Endothelial cell of umbilical vein (primary cell): Measurements from ENCODE around the gene PRM3. TPM values are rescaled to one million over a fixed set of nuclear protein-coding genes. Genes with fewer than 3 reads are reported as not detected.

ENCODE experiments used
- BruUV-seq: library from RNA; stranded (reverse); fragments of 400-500 nt; replicated peaks from 2 replicates; lab custom pipeline; 2021; lab: Mats Ljungman, UMichigan
- CTCF ChIA-PET: fragments of 300-600, 350-600 bp; sonication (Branson Sonifier 250); formaldehyde crosslinking; loops from one replicate; lab custom pipeline; 2021; ENCODE audit warnings: antibody characterized with exemption, inconsistent platforms; lab: Charles Lee
- POLR2A ChIA-PET: fragments of 300-600, 350-600 bp; sonication (Branson Sonifier 250); formaldehyde crosslinking; loops from one replicate; lab custom pipeline; 2021; ENCODE audit warnings: antibody characterized with exemption, inconsistent platforms; lab: Charles Lee
- DNase-seq: peaks from one replicate; pipeline ENCODE4 v3.0.0-alpha.2; 2011; ENCODE audit warnings: low read depth, low spot score
- FAIRE-seq: peaks from 2 replicates; lab custom pipeline; 2011; peaks lifted over from hg19 to GRCh38; lab: Jason Lieb, UNC
- H2AFZ ChIP-seq: 2 replicates; pipeline ENCODE4 v1.6.0; 2012; ENCODE audit warnings: low read depth, low read length, control low read depth, inconsistent platforms
- H3K27ac ChIP-seq: 2 replicates; pipeline ENCODE4 v1.5.1; 2011; ENCODE audit warnings: low read depth, mild to moderate bottlenecking, control low read depth, low read length, moderate library complexity; ENCODE audit not compliant: insufficient read depth
- H3K27me3 ChIP-seq, 2 experiments: 2 replicates each; pipeline versions ENCODE4 v1.6.0 to v1.6.1; 2011; ENCODE audit warnings: low read length in 2 of 2, mixed read lengths in 1 of 2; ENCODE audit not compliant: control insufficient read depth in 2 of 2, insufficient read depth in 2 of 2
- H3K36me3 ChIP-seq, 2 experiments: 2 replicates in 1 of 2; 3 replicates in 1 of 2; pipeline ENCODE4 v1.5.1; 2011; ENCODE audit warnings: low read length in 2 of 2, mild to moderate bottlenecking in 1 of 2, moderate library complexity in 1 of 2; ENCODE audit not compliant: control insufficient read depth in 2 of 2, insufficient read depth in 2 of 2; ENCODE audit errors: extremely low read depth in 1 of 2
- H3K4me1 ChIP-seq: 3 replicates; pipeline ENCODE4 v1.5.1; 2011; ENCODE audit warnings: mild to moderate bottlenecking, low read length; ENCODE audit not compliant: control insufficient read depth, insufficient read depth; ENCODE audit errors: extremely low read depth
- H3K4me2 ChIP-seq: 2 replicates; pipeline ENCODE4 v1.6.1; 2011; ENCODE audit warnings: low read length, control low read depth, mixed read lengths; ENCODE audit not compliant: insufficient read depth
- H3K4me3 ChIP-seq, 3 experiments: fragments of 200-600 bp in 1 of 3; sonication (generic), shearing (Covaris generic) in 1 of 3; replicated peaks in 1 of 3; 2 replicates each; pipeline ENCODE4 v1.5.1; 2011 to 2016; ENCODE audit warnings: control low read depth in 3 of 3, low read length in 3 of 3, mild to moderate bottlenecking in 2 of 3, inconsistent platforms in 1 of 3, low read depth in 1 of 3, moderate library complexity in 1 of 3; ENCODE audit not compliant: insufficient read depth in 1 of 3
- H3K79me2 ChIP-seq: 2 replicates; pipeline ENCODE4 v1.6.0; 2012; ENCODE audit warnings: low read length, inconsistent platforms; ENCODE audit not compliant: control insufficient read depth, insufficient read depth
- H3K9ac ChIP-seq: replicated peaks from 2 replicates; pipeline ENCODE3; 2011; ENCODE audit warnings: low read length, control low read depth; ENCODE audit not compliant: insufficient read depth; ENCODE audit errors: extremely low read depth
- H3K9me1 ChIP-seq: replicated peaks from 3 replicates; pipeline ENCODE4 v1.6.0; 2011; ENCODE audit warnings: mild to moderate bottlenecking, low read length; ENCODE audit not compliant: control insufficient read depth, insufficient read depth; ENCODE audit errors: extremely low read depth
- H3K9me3 ChIP-seq: replicated peaks from 2 replicates; pipeline ENCODE4 v1.5.1; 2012; ENCODE audit warnings: low read length, inconsistent platforms; ENCODE audit not compliant: control insufficient read depth, insufficient read depth
- H4K20me1 ChIP-seq: replicated peaks from 2 replicates; pipeline ENCODE3; 2011; ENCODE audit warnings: mild to moderate bottlenecking, low read length; ENCODE audit not compliant: control insufficient read depth, insufficient read depth; ENCODE audit errors: extremely low read depth
- CTCF ChIP-seq, 2 donors: IDR thresholded peaks; 1 replicate in 1 of 2; 2 replicates in 1 of 2; pipeline ENCODE4 v1.5.1; 2011; ENCODE audit warnings: low read length in 2 of 2, mild to moderate bottlenecking in 2 of 2, moderate library complexity in 2 of 2, control low read depth in 1 of 2, inconsistent platforms in 1 of 2, low read depth in 1 of 2; ENCODE audit not compliant: insufficient read depth in 1 of 2; ENCODE audit errors: extremely low read depth in 1 of 2
- EZH2 ChIP-seq: IDR thresholded peaks from 2 replicates; pipeline ENCODE4 v1.6.1; 2012; ENCODE audit warnings: borderline replicate concordance, low read depth, mild to moderate bottlenecking, moderate library complexity, low read length, inconsistent platforms; ENCODE audit not compliant: severe bottlenecking
- FOS ChIP-seq: IDR thresholded peaks from 2 replicates; pipeline ENCODE4 v1.6.1; 2011; ENCODE audit warnings: mild to moderate bottlenecking, low read length, moderate library complexity, borderline replicate concordance; ENCODE audit not compliant: insufficient read depth
- GATA2 ChIP-seq: IDR thresholded peaks from 2 replicates; pipeline ENCODE4 v1.7.0; 2011; ENCODE audit warnings: low read depth, mild to moderate bottlenecking, moderate library complexity, mixed read lengths, low read length; ENCODE audit not compliant: insufficient read length, insufficient read depth
- JUN ChIP-seq: IDR thresholded peaks from 2 replicates; pipeline ENCODE4 v1.6.1; 2011; ENCODE audit warnings: borderline replicate concordance, low read depth; ENCODE audit not compliant: insufficient read length, insufficient read depth
- MAX ChIP-seq: IDR thresholded peaks from 2 replicates; pipeline ENCODE4 v1.6.1; 2011; ENCODE audit not compliant: insufficient read depth, insufficient read length
- MYC ChIP-seq: IDR thresholded peaks from one replicate; pipeline ENCODE4 v1.6.1; 2011; ENCODE audit warnings: mild to moderate bottlenecking, low read depth, low read length
- POLR2A ChIP-seq: IDR thresholded peaks from 2 replicates; pipeline ENCODE4 v1.6.1; 2012; ENCODE audit warnings: low read depth, mild to moderate bottlenecking, control low read depth, low read length
- POLR2AphosphoS5 ChIP-seq: IDR thresholded peaks from 2 replicates; pipeline ENCODE4 v1.6.1; 2012; ENCODE audit warnings: low read depth, mild to moderate bottlenecking, control low read depth, low read length, moderate library complexity; ENCODE audit not compliant: insufficient read depth
- dilution Hi-C: fragments of 300-500 bp; cut with MboI; formaldehyde crosslinking; loops from one replicate; pipeline ENCODE4 v1.15.0; 2019; ENCODE audit warnings: low sequenced_read_pairs; ENCODE audit not compliant: extremely low pct_ligation_motif_present
- intact Hi-C: fragments of 100-400 bp; cut with micrococcal nuclease; formaldehyde crosslinking; loops from one replicate; pipeline ENCODE4 v1.10.0; 2022
- polyA plus RNA-seq, 4 experiments: library from polyadenylated mRNA; depleted of rRNA in 3 of 4; stranded (reverse) in 3 of 4; unstranded in 1 of 4; fragments of >200 nt; gene quantifications; 2 replicates each; pipeline versions ENCODE4 v1.2.1 to v1.2.3, GENCODE V29; 2011 to 2012; ENCODE audit warnings: missing spikeins in 1 of 4
- total RNA-seq: library from RNA; stranded (reverse); gene quantifications from 2 replicates; pipeline ENCODE4 v1.2.3, GENCODE V29; 2021

PRM3 gene
- total and polyA plus RNA-seq, 2 donors (not counting 3 experiments of a cell fraction or from before 2014, with no cell fraction given): not detected

GRCh38 chr16:11291091-11291703 lies 17.8 kb upstream of the PRM3 start:
- CTCF ChIA-PET: interaction anchor here (1.3 kb wide), 1 partner anchor 22 kb away, joined by 3 read pairs; the partner anchor contains the start of gene TNP2
- no peak for DNase-seq
- no TSS peak for BruUV-seq
- H3K4me1 ChIP-seq: no peaks in the 10 kb centered on the region
- H3K9ac ChIP-seq: no peak overlapping the region
- no peaks in the 10 kb centered on the region for H3K79me2 ChIP-seq
- intact Hi-C loops: no loop called here
- H3K27me3 ChIP-seq: peaks cover 0 to 3% of the 10 kb centered on the region in 2 experiments
- dilution Hi-C loops: no loop called here
- H3K9me1 ChIP-seq: no peaks in the 10 kb centered on the region
- no peaks in the 10 kb centered on the region for H4K20me1 ChIP-seq
- H3K27ac ChIP-seq: no peak overlapping the region
- POLR2A ChIA-PET: no interaction called here
- no peak overlapping the region for H3K4me3 ChIP-seq
- H3K4me2 ChIP-seq: no peak overlapping the region
- H2AFZ ChIP-seq: no peak overlapping the region
- no peaks in the 10 kb centered on the region for H3K36me3 ChIP-seq
- no peak for TF ChIP-seq MYC
- no peak for TF ChIP-seq POLR2AphosphoS5
- TF ChIP-seq GATA2: no peak
- TF ChIP-seq CTCF (IDR thresholded peaks at IDR 0.05; ENCODE audit: extremely low read depth in 1 of 2, insufficient read depth in 1 of 2, low read depth in 1 of 2, low read length in 2 of 2): no peak
- TF ChIP-seq POLR2A: no peak
- no peak for TF ChIP-seq MAX
- TF ChIP-seq EZH2: no peak
- no peak for TF ChIP-seq FOS
- no peak for TF ChIP-seq JUN
- no peak for FAIRE-seq
- no peaks in the 10 kb centered on the region for H3K9me3 ChIP-seq
